Stimulated activated CD8-positive, alpha-beta memory T cell treated with anti-CD3 and anti-CD28 coated beads, Interleukin-12 subunit alpha, Interleukin-12 subunit beta, amount 100 ng/mL, for 24 hours (primary cell): ENCODE measurements around the gene CMC2.

Experiments
- DNase-seq: peaks from one replicate; pipeline ENCODE4 v3.0.0-alpha.2; 2020; ENCODE audit errors: extremely low read depth

CMC2 gene

DNA sequence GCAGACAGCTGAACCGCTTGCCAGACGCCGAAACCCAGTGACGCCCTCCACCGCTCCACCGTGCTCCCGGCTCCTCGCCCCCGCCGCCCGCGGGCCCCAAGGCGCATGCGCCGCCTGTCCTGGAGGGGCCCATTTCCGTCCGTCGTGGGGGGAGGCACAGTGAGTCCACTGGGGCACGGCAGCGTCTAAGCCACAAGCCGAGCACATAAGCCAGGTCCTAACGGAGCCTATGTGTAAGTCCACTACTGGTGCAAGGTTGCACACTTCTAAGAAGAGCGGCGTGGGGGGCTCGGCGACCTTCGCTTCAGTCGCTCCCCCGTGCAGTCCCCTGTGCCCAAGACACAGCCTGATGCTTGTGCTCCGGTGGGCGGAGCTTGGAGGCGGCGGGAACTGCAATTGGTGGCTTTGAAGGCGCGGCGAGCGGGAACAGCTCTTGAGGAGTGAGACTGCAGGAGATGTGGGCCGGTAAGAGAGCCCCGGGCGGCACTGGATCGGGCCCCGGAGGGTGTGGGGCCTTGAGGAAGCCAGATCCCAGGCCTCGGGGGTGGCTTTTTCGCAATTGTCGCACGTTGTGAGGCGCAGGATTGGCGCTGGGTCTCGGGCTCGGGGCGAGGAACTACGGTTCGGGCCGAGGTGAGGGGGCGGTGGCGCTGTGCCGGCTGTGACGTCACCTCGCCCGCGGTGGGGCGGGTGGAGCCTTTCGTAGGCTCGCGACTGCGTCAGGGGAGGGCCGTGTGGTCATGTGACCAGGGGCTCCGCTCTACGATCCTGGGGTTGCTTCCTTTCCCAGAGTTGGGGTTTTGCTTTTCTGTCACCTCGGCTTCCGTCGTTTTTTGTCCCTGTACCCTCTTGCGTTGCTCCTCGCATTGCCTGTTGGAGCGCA is at the start of gene CMC2, which contains the start of gene CENPN:
Gene CMC2 (minus strand): TSS at position 73 of the 883 bp plus-strand sequence. CDS start 9,491 bp downstream, outside the sequence.
Gene CENPN (plus strand): TSS at position 402 of the 883 bp plus-strand sequence. CDS start 4,726 bp downstream, outside the sequence.
- peak; percentile 89 for DNase-seq

DNA sequence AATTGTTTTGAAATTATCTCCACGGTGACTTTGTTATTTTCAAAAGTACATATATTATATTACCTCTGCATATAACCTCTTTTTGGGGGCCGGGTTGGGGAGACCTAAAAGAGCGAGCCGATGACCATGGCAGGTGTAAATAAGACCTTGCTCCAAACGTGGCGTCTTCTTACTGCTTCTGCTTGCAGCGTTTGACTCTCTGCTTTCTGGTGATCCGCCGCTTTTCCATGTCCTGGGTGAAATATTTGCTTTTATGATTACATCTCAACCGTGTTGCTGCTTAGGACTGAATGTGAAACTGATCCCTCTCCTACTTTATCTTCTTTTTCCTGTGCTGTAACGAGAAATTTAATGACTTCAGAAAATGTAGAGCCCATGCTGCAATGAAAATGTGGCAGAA is 47.1 kb upstream of the CMC2 start:
- DNase-seq, result no peak

DNA sequence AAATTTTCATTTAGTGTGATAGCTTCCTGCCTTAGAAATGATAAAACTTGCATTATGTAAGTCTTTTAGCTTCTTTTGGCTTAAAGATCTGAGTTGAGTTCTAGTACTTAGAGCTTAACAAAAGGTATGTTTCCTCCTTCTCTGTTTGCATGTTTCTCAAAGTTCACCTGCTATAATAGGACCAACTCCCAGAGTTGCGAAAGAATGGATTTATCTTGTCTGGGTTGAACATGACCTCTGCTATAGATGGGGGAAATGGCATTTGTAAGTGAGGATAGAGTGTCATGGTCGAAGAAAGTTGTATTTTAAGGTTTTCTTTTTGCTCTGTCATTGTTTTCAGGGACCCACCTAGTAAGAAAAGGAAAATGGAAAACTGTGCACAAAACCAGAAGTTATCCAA is 36.1 kb upstream of the CMC2 start:
- no peak for DNase-seq

DNA sequence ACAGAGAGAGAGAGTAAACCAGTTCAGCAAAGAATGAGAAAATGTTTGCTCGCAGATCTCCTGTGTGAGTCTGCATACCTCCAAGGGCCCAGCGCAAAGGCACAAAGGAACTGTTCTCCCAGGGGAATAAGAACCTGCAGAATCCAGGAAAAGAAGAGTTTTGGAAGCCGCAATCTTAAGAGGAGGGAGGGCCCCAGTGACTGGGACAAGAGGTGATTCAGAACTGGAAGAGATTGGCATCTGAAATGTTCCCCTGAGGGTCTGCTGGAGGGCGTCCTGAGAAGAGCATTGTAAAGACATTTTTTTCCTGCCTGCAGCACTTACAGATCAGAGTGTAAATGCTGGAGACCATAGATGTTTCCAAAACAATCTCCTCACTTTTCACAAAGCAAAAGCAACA is 35.0 kb upstream of the CMC2 start:
- DNase-seq, result no peak

DNA sequence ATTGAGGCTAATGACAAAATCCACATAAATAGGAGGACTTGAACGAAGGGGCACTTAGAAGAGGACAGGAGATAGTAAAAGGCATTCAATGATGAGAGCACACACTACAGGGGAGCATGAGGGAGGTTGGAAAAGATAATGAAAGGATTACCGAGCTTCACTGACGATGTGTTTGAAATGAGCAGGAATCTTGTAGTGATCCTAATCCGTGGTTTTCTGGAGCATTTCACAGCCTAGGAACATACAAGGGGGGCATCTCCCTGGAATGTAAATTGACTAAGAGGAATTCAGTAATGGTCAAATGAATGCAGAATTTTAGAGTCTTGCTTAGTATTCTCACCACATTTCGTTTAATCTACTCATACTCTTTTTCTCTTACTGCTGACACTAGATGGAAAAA is 34.2 kb upstream of the CMC2 start:
- DNase-seq, result no peak

DNA sequence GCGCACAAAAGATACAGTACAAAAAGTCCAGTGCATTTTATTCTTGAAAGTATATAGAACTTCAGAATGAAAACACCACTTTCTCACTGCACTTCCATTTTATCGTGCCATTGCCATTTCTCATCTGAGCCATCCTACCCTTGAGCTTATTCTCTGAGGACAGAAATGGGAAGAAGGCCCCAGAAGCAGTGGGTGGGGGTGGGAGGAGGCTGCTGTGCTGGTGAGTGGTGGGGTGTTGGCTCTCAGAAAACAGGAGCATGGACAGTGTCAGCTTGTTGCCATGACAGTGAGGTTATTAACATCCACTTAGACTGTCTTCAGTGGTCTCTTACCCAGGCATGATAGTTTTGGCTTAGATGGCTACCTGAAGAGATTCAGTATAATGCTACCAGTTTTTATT is 33.4 kb upstream of the CMC2 start:
- DNase-seq, result no peak

DNA sequence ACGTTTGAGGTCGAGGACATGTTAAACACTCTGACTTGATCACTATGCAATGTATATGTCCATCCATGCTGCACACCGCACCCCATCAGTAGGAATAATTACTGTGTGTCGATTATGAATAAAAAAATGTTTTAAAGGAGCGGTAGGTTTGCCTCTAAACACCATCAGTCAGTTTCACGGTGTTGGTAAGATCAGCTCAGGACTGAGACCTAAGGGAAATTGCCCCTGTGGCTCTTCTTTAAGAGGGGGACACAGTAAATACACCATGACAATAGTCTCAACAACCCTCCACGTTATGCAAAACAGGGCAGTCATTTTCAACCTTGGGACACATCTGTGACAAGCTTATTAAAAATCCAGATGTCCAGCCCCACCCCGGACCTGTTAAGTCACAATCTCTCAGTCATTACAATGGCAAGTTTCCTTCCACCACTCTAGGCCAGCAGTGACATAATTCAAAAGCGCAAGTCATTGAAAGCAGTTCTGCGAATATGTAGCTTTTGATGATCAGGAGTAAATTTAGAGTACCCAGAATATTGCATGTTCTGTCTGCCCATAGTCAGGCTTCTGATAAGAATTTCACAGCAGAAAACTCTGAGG is 30.2 kb upstream of the CMC2 start:
- DNase-seq, result no peak

DNA sequence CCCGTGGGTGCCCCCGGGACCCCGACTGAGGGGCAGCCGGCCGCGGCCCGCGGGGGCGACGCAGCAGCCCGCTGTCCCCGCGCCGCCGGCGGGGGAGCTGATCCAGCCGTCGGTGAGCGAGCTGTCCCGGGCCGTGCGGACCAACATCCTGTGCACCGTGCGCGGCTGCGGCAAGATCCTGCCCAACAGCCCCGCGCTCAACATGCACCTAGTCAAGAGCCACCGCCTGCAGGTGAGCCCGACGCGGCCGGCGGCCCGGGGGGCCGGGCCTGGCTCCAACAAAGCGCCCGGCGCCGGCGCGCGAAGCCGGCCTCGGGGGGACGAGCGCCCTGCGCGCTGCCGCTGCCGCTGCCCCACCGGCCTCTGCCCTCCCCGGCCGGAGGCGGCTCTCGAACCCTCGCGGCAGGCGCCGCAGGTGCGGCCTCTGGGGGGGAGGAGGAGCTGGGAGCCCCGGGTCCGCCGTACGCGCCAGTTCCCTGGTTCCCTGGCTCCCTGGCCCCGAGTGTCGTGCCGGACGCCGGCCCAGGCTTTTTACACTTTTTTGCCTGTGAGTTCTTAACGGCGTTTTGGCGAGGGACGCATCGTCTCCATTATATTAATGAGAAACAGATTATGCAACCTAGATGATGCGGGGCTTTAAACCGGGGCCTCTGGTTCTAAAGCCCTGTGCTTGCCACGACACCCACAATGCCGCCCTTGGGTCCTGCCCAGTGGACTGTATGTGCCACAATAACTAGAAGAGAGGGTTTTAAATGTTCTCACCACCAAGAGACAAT is 29.5 kb upstream of the CMC2 start:
- DNase-seq, result no peak

DNA sequence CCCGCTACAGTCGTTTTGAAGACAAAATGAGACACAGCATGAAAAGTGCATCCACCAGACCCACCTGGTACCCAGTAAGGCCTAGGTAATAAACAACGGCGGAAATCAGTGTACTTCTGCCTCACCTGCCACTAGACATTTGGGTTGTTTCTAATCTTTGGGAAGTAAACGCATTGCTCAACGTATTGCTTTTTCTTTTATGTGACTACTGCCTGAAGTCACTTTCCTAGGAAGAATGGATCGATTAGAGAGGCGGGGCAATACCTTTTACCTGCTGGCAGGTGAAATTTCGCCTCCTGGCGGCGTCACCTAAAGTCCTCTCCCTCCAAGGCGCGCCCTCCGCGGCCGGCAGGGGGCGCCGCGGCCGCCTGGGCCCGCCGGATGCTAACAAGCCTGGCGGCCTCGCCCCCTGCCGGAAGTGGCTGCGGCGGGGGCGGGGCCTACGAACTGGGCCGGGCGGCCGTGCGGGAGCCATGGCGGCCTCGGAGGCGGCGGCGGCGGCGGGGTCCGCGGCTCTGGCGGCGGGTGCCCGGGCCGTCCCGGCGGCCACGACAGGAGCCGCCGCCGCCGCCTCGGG is 28.8 kb upstream of the CMC2 start, which contains the start of gene ATMIN:
Gene ATMIN (plus strand): TSS at position 445 of the 577 bp plus-strand sequence. CDS start 29 bp downstream, at position 474.
- peak; percentile 73 for DNase-seq

DNA sequence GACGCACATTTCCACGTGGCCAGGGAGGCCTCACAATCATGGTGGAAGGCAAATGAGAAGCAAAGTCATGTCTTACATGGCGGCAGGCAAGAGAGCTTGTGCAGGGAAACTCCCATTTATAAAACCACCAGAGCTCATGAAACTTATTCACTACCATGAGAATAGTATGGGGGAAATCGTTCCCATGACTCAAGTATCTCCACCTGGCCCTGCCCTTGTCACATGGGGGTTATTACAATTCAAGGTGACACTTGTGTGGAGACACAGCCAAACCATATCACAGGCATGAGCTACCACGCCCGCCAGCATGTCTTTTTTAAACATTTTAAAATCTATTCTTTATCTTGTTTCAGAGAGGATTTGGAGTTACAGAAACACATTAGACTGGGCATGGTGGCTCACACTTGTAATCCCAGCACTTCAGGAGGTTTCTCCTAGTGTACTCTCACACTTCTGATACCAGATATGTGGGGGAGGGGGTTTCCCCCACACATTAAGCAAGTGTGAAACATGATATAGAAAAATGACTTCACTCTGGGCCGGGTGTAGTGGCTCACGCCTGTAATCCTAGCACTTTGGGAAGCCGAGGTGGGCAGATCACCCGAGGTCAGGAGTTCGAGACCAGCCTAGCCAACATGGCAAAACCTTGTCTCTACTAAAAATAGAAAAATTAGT is 23.4 kb upstream of the CMC2 start:
- DNase-seq, result no peak

DNA sequence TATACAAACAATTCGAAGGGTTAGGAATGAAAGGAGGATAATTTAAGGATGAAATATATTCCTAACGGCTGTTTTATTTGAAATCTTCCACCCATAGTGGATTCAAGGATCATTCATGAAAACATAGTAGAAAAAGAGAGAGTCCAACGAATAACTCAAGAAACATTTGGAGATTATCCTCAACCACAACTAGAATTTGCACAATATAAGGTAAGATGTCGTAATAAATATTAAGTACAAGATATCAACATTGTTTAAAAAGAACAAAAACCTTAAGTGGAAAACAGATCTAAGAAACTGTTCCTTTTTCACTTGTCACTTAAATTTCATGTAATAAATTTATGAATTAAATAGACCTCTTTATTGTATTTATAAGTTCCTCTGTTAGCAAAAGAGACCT is 19.7 kb upstream of the CMC2 start:
- DNase-seq, result no peak

DNA sequence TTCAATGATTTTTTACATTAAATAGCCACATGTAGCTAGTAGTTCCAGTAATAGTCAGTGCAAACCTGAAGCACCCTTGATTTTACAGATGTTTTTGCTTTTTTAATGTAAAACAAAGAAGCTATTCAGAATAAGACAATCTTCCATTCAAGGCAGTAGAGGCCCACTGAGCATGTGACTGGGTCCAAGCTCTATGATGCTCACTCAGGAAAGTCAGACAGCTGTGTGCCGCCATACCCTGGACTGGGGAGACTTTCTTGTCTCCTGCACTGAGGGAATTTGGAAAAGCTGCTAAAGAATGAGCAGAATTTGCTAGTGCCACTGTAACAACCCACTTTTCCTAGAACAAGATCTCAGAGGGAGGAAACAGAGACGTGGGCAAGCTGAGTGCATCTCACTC is 11.8 kb upstream of the CMC2 start:
- DNase-seq, result no peak

DNA sequence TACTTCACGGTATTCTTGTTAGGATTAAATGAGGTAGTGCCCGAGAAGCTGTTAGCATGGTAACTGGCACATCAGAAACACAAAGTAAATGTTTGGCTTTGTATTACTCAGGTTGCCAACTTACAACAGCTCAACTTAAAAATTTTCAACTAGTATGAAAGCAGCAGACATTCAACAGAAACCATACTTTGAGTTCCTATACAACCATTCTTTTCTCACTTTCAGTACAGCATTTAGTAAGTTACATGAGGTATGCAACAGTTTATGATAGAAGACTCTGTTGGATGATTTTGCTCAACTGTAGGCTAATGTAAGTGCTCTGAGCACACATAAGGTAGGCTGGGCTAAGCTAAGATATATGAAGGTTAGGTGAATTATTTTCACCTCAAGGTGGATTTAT is 8.0 kb upstream of the CMC2 start:
- DNase-seq, result no peak

DNA sequence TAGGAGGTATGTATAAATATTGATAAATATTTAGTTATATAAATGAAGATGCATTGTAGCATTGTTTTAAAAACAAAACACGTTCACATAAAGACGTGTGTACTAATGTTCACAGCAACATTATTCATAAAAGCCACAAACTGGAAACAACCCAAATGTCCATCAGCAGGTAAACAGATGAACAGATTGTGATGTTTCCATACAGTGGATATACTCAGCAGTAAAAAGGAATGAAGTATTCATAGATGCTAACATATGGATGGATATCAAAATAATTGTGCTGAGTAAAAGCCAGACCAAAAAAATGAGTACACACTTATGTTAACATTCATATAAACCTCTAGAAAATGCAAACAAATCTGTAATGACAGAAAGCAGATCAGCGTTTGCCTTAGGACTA is 6.3 kb upstream of the CMC2 start:
- no peak for DNase-seq

DNA sequence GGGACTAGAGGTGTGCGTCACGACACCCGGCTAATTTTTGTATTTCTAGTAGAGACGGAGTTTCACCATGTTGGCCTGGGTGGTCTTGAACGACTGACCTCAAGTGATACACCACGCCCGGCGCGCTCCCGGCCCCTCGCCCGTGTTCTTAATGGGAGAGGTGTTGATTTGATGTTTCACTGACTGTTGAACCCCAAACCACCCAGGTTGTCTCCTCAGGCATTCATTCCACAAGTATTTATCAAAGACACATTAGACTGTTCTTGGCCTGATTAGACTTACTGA is 1.8 kb upstream of the CMC2 start:
- no peak for DNase-seq

DNA sequence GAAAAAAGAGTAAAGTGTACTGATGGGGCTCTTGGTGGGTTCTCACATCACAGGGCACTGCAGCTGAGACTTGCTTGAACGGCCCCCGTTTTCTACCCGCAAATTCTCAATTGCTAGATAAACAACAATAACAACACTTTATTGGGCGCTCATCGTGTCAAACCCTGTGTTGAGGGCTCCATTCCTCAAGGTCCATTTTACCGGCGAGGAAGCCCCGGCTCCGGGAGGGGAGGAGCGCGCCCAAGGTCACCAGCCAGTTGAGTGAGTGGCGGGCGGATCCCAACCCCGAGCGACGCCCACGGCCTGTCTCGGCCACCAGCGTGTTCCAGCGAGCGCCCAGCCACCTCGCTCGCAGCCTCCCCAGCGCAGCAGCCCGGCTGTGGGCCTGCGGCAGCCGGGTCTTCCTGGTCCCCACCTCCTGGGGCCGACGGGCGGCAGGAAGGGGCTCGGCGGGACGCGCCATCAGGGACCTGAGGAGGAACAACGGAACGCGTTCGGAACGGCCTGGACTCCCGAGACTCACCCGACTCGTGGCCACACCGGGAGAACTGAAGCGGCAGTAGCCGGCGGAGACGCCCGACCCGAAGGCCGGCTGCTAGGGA is 373 bp downstream of the CMC2 start:
- peak; percentile 42 for DNase-seq

DNA sequence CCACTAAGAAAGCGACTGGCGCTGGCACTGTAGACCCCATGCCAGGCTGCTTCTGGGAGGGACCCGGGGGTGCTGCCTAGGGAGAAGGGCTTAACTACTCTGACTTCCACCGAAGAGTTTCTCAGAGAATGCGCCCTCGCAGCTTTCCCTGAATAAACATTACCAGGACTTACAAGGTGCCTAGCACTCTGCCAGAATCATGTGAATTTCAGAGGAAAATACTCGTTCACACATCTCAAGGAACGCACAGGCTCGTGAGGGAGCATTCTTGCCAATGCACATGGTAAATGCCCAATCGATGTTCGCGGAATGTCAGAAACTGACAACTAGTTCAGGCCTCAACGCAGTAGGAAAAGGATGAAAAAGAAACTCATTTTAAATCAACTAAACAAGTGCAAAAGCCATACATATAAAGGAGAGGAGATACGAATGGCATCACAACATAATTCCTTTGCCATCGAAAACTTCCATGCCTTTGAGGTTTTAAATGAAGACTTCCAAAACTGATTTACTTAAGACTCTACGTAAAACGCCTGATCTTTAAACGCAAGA is 999 bp downstream of the CMC2 start:
- DNase-seq, result no peak

DNA sequence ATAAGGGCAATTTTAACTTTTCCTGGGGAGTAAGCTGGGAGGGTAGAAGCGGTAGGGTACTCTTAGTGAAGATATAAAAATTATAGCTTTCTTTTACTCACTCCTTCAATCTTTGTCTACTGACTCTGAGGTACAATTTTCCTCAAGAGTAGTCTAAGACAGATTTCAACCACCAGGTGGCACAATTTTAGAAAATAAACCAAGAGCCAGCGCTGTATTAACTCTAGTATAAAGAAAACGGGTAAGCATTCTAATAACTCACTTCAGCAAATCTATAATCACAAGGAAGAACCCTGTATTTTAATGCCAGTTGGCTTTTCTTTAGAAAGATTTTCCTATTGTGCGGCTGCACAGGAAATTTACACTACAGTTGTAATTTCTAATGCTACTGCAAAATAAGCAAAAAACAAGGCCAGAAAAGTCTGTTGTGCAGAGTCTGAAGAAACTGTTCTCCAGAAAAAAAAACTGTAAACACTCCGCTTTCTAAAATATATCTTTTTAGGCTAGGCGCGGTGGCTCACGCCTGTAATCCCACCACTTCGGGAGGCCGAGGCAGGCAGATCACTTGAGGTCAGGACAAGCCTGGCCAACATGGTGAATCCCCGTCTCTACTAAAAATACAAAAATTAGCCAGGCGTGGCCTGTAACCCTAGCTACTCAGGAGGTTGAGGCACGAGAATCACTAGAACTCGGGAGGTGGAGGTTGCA is 1.9 kb downstream of the CMC2 start:
- DNase-seq, result no peak

DNA sequence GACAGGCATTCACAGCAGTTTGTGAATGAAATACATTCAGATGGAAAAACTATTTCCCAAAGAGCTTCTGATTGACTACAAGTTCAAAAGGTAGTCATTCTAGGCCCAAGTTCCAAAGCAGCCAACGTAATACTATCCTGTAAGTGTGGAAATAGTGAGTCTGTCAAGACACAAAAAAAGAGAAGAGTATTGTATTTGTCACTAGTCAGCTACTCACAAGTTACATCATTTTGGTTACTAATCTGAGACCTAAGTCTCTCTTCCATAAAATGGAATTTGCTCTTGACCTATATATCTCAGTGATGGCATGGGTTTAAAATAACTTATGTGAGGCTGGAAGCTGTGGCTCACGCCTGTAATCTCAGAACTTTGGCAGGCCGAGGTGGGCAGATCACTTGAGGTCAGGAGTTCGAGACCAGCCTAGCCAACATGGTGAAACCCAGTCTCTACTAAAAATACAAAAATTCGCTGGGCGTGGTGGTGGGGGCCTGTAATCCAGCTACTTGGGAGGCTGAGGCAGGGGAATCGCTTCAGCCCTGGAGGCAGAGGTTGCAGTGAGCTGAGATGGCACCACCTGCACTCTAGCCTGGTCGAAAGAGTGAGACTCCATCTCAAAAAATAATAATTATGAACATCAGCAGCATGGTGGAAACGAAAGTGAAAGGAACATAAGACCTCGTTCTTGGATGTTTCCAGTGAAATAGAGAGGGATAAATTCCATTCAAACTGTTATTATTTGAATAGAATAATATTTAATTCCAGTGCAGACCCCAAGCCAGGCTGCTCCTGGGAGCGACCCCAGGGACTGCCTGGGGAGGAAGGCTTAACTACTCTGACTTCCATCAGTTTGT is 2.9 kb downstream of the CMC2 start:
- no peak for DNase-seq
